H9 (cell line): ENCODE measurements around the gene NOL9. TPM values are rescaled to one million over a fixed set of nuclear protein-coding genes. Genes with fewer than 3 reads are reported as not detected.

Experiments used
- DNase-seq: peaks from one replicate; pipeline ENCODE4 v3.0.0-alpha.2; 2017
- H2AFZ ChIP-seq: one replicate; pipeline ENCODE4 v1.6.1; 2013; ENCODE audit warnings: mild to moderate bottlenecking, low read length, control low read depth, moderate library complexity
- H2AK5ac ChIP-seq: 2 replicates; pipeline ENCODE4 v1.6.1; 2013; ENCODE audit warnings: low read length, control low read depth, mixed read lengths; ENCODE audit not compliant: insufficient read length
- H2BK120ac ChIP-seq: one replicate; pipeline ENCODE4 v1.6.1; 2013; ENCODE audit warnings: low read depth, mild to moderate bottlenecking, low read length, control low read depth, inconsistent platforms; ENCODE audit not compliant: poor library complexity, severe bottlenecking
- H2BK12ac ChIP-seq: 2 replicates; pipeline ENCODE4 v1.6.1; 2013; ENCODE audit warnings: low read length, control low read depth, mixed read lengths, low read depth; ENCODE audit not compliant: insufficient read length
- H2BK15ac ChIP-seq: 2 replicates; pipeline ENCODE4 v1.6.1; 2013; ENCODE audit warnings: low read depth, low read length, control low read depth
- H2BK20ac ChIP-seq: one replicate; pipeline ENCODE4 v1.6.1; 2013; ENCODE audit warnings: low read depth, mild to moderate bottlenecking, low read length, control low read depth, inconsistent platforms; ENCODE audit not compliant: poor library complexity, severe bottlenecking
- H2BK5ac ChIP-seq: 2 replicates; pipeline ENCODE4 v1.6.1; 2013; ENCODE audit warnings: low read length, control low read depth, mixed read lengths; ENCODE audit not compliant: insufficient read length
- H3K14ac ChIP-seq: 2 replicates; pipeline ENCODE4 v1.6.1; 2013; ENCODE audit warnings: low read length, control low read depth; ENCODE audit not compliant: insufficient read depth
- H3K18ac ChIP-seq: 2 replicates; pipeline ENCODE4 v1.6.1; 2013; ENCODE audit warnings: low read depth, mild to moderate bottlenecking, mixed read lengths, low read length, control low read depth; ENCODE audit not compliant: insufficient read length
- H3K23ac ChIP-seq: 2 replicates; pipeline ENCODE4 v1.6.1; 2013; ENCODE audit warnings: low read length, control low read depth, mixed read lengths, low read depth; ENCODE audit not compliant: insufficient read length
- H3K23me2 ChIP-seq: 2 replicates; pipeline ENCODE4 v1.6.1; 2013; ENCODE audit warnings: low read depth, mild to moderate bottlenecking, mixed read lengths, low read length, control low read depth; ENCODE audit not compliant: insufficient read length, poor library complexity, severe bottlenecking
- H3K27ac ChIP-seq: 2 replicates; pipeline ENCODE4 v1.5.1; 2013; ENCODE audit warnings: low read length, control low read depth, mixed read lengths, low read depth; ENCODE audit not compliant: insufficient read length
- H3K27me3 ChIP-seq: 2 replicates; pipeline ENCODE4 v1.6.1; 2013; ENCODE audit warnings: low read length, control low read depth, inconsistent platforms; ENCODE audit not compliant: insufficient read depth
- H3K4ac ChIP-seq: 2 replicates; pipeline ENCODE4 v1.6.1; 2013; ENCODE audit warnings: low read depth, mild to moderate bottlenecking, control low read depth, inconsistent platforms, low read length, moderate library complexity
- H3K4me1 ChIP-seq: 2 replicates; pipeline ENCODE4 v1.6.1; 2013; ENCODE audit warnings: low read length, control low read depth, inconsistent platforms; ENCODE audit not compliant: insufficient read depth
- H3K4me2 ChIP-seq: 2 replicates; pipeline ENCODE4 v1.6.1; 2013; ENCODE audit warnings: low read length, control low read depth, mixed read lengths; ENCODE audit not compliant: insufficient read length, insufficient read depth
- H3K56ac ChIP-seq: 2 replicates; pipeline ENCODE4 v1.6.1; 2013; ENCODE audit warnings: low read depth, mild to moderate bottlenecking, mixed read lengths, low read length, control low read depth; ENCODE audit not compliant: insufficient read length
- H3K79me1 ChIP-seq: 2 replicates; pipeline ENCODE4 v1.6.1; 2013; ENCODE audit warnings: low read depth, mild to moderate bottlenecking, moderate library complexity, low read length, control low read depth, inconsistent platforms; ENCODE audit not compliant: insufficient read depth, poor library complexity, severe bottlenecking
- H3K79me2 ChIP-seq: 2 replicates; pipeline ENCODE4 v1.6.1; 2013; ENCODE audit warnings: low read length, control low read depth, inconsistent platforms; ENCODE audit not compliant: insufficient read depth
- H3K9ac ChIP-seq: 2 replicates; pipeline ENCODE4 v1.6.1; 2013; ENCODE audit warnings: low read length, control low read depth, mixed read lengths; ENCODE audit not compliant: insufficient read length; ENCODE audit errors: extremely low read depth
- H3K9me3 ChIP-seq: one replicate; pipeline ENCODE4 v1.6.1; 2013; ENCODE audit warnings: low read depth, low read length, inconsistent platforms; ENCODE audit not compliant: control insufficient read depth
- H3T11ph ChIP-seq: one replicate; pipeline ENCODE4 v1.6.1; 2013; ENCODE audit warnings: mild to moderate bottlenecking, low read length, control low read depth, inconsistent platforms
- H4K20me1 ChIP-seq: one replicate; pipeline ENCODE4 v1.6.1; 2013; ENCODE audit not compliant: control insufficient read depth, insufficient read length, insufficient read depth
- H4K5ac ChIP-seq: 2 replicates; pipeline ENCODE4 v1.6.1; 2013; ENCODE audit warnings: low read depth, mild to moderate bottlenecking, mixed read lengths, low read length, control low read depth; ENCODE audit not compliant: insufficient read length
- H4K8ac ChIP-seq: replicated peaks from 2 replicates; pipeline ENCODE4 v1.6.1; 2013; ENCODE audit warnings: low read length, control low read depth, mixed read lengths, low read depth; ENCODE audit not compliant: insufficient read length
- H4K91ac ChIP-seq: 2 replicates; pipeline ENCODE4 v1.6.1; 2013; ENCODE audit warnings: low read depth, mild to moderate bottlenecking, moderate library complexity, mixed read lengths, low read length, control low read depth; ENCODE audit not compliant: insufficient read length
- H3K27ac Mint-ChIP-seq, 3 experiments: 2 replicates in 2 of 3; 3 replicates in 1 of 3; pipeline ENCODE4 v1.8.0; 2020 to 2021; ENCODE audit warnings: mixed read lengths in 3 of 3, mild to moderate bottlenecking in 1 of 3, moderate library complexity in 1 of 3
- H3K27me3 Mint-ChIP-seq: 2 replicates; pipeline ENCODE4 v1.8.0; 2021; ENCODE audit warnings: low read depth, mild to moderate bottlenecking, moderate library complexity, mixed read lengths
- H3K36me3 Mint-ChIP-seq, 3 experiments: 2 replicates in 2 of 3; 3 replicates in 1 of 3; pipeline ENCODE4 v1.8.0; 2020 to 2021; ENCODE audit warnings: low read depth in 3 of 3, mixed read lengths in 3 of 3; ENCODE audit not compliant: insufficient read depth in 1 of 3
- H3K4me1 Mint-ChIP-seq, 2 experiments: 2 replicates each; pipeline ENCODE4 v1.8.0; 2020; ENCODE audit warnings: mixed read lengths in 2 of 2
- H3K4me3 Mint-ChIP-seq, 2 experiments: 2 replicates in 1 of 2; 3 replicates in 1 of 2; pipeline ENCODE4 v1.8.0; 2020 to 2021; ENCODE audit warnings: mild to moderate bottlenecking in 2 of 2, mixed read lengths in 2 of 2, moderate library complexity in 1 of 2
- H3K9me3 Mint-ChIP-seq, 2 experiments: 2 replicates in 1 of 2; 3 replicates in 1 of 2; pipeline ENCODE4 v1.8.0; 2020; ENCODE audit warnings: mild to moderate bottlenecking in 2 of 2, mixed read lengths in 2 of 2, moderate library complexity in 1 of 2
- WGBS: extraction: QIAGEN DNeasy Blood & Tissue Kit; methylation state at CpG from one replicate; pipeline ENCODE4 v1.1.7; 2013; ENCODE audit warnings: missing lambda C conversion rate, low lambda C conversion rate, mixed read lengths; ENCODE audit not compliant: insufficient read length; ENCODE audit errors: extremely low coverage; 5-methylcytosine and 5-hydroxymethylcytosine counted together
- total RNA-seq: library from RNA; stranded (reverse); gene quantifications from 2 replicates; pipeline ENCODE4 v1.2.1, GENCODE V29; 2021
- TF ChIP-seq, protein P1 (sequence below): fragments of 200-600 bp; sonication (generic); conservative IDR thresholded peaks from 3 replicates; pipeline ENCODE4 v1.8.0; 2021; ENCODE audit warnings: antibody characterized with exemption, mild to moderate bottlenecking

NOL9 gene
- total RNA-seq, 1 experiment from 2014 or later: 50.4 TPM

DNA sequence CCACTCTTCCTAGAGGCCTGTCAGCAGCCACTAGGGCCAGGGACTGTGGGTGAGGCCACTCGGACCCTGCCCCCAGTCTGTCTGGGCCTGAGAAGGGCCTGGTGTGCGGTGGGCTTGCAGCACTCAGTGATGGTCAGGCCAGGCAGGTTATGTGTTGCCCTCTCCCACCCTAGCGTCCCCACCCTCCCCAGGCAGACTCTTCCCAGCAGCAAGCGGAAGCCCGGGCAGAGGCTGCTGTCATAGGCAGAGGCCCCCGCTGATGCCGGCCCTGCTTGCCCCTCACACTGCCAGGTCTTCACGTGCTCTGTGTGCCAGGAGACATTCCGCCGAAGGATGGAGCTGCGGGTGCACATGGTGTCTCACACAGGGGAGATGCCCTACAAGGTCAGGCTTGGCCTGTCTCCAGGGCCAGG, 32.1 kb upstream of the NOL9 start:
- Histone ChIP-seq H3K23ac (no peak overlapping the region), H2AK5ac (no peak overlapping the region), H3K4me1 (no peaks in the 10 kb centered on the region), H3T11ph (no peak overlapping the region), H3K27ac (no peak overlapping the region), H3K18ac (no peak overlapping the region), H3K79me1 (no peaks in the 10 kb centered on the region), H2BK12ac (no peak overlapping the region), H3K79me2 (no peaks in the 10 kb centered on the region), H3K56ac (no peak overlapping the region), H4K91ac (no peak overlapping the region), H4K20me1 (no peaks in the 10 kb centered on the region), H2BK15ac (no peak overlapping the region), H2AFZ (no peak overlapping the region), H2BK5ac (no peak overlapping the region), H4K8ac (no peak overlapping the region), H3K4ac (no peak overlapping the region), H3K14ac (no peak overlapping the region; the same call in 1 of the 2 replicates), H3K27me3 (no peaks in the 10 kb centered on the region), H3K9me3 (no peaks in the 10 kb centered on the region), H3K9ac (no peak overlapping the region), H4K5ac (no peak overlapping the region), H2BK20ac (no peak overlapping the region), H3K4me2 (no peak overlapping the region), H2BK120ac (no peak overlapping the region), H3K23me2 (no peaks in the 10 kb centered on the region)
- H3K9me3 Mint-ChIP-seq: no peaks in the 10 kb centered on the region
- H3K4me3 Mint-ChIP-seq: no peak overlapping the region
- peaks cover 0 to 3% of the 10 kb centered on the region in 2 experiments; a peak in 2 of 4 replicates for H3K4me1 Mint-ChIP-seq
- peaks cover 9 to 44% (median 31%) of the 10 kb centered on the region in 3 experiments; a peak in 6 of 7 replicates for H3K36me3 Mint-ChIP-seq
- no peak for DNase-seq
- no CpG with 5 or more reads among the region's 11 CpGs for WGBS
- TF ChIP-seq, protein P1, sequence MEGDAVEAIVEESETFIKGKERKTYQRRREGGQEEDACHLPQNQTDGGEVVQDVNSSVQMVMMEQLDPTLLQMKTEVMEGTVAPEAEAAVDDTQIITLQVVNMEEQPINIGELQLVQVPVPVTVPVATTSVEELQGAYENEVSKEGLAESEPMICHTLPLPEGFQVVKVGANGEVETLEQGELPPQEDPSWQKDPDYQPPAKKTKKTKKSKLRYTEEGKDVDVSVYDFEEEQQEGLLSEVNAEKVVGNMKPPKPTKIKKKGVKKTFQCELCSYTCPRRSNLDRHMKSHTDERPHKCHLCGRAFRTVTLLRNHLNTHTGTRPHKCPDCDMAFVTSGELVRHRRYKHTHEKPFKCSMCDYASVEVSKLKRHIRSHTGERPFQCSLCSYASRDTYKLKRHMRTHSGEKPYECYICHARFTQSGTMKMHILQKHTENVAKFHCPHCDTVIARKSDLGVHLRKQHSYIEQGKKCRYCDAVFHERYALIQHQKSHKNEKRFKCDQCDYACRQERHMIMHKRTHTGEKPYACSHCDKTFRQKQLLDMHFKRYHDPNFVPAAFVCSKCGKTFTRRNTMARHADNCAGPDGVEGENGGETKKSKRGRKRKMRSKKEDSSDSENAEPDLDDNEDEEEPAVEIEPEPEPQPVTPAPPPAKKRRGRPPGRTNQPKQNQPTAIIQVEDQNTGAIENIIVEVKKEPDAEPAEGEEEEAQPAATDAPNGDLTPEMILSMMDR: no peak
- no peak overlapping the region for H3K27ac Mint-ChIP-seq
- H3K27me3 Mint-ChIP-seq: no peaks in the 10 kb centered on the region
